Measurements from ENCODE around the gene GNPTAB.
"Not testable (repeated sequence)": the region's sequence is repeated elsewhere in the genome, so short reads cannot be mapped to it uniquely, and the experiment has no call there.

GNPTAB gene

GRCh38 chr12:101852998-101853397 lies 22.2 kb upstream of the GNPTAB start:
- DNase-seq (ENCODE audit: low read depth in 2 of 2), result no peak

DNA sequence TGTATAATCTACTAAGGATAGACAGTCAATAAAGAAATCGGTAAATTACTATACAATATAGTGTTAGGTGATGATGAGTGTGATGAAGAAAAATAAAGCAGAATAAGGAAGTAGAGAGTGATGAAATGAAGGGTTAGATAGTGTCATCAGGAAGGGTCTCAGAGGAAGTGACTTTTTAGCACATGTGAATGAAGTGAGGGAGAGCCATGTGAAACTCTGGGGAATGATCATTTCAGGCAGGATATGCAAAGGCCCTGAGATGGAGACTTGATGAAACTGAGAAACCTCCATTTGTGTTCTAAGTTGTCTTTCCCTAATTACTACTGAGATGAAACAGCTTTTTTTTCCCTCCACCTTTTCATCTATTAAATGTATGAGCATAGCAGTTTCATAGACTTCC lies 19.4 kb upstream of the GNPTAB start:
- no peak for DNase-seq (ENCODE audit: low read depth in 2 of 2)

- DNase-seq (ENCODE audit: low read depth in 2 of 2), result no peak
Measured at GRCh38 chr12:101847325-101847724, 16.6 kb upstream of the GNPTAB start.

DNA sequence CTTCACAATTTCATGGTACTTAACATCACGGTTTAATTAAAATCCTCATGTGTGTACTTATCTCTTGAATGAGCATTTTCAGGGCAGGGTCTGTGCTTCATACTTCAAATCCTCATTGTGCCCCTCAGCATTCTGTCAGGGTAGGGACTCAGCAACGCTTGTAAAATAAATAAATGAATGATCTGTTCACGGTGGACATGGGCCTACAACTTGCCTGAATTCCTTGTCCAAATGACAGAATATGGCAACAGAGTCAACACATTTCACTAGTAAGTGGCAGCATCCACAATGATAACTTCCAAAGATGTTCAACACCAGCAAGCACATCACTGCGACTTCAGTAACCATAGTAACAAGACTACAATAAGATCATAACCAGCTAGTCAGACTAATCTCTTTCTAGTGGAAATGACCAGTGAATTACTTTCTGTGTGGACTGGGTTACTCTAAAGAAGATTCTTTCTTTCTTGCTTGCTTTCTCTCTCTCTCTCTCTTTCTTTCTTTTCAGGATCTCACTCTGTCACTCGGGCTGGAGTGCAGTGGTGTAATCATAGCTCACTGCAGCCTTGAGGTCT lies 14.5 kb upstream of the GNPTAB start:
- no peak for DNase-seq (ENCODE audit: low read depth in 2 of 2)

DNA sequence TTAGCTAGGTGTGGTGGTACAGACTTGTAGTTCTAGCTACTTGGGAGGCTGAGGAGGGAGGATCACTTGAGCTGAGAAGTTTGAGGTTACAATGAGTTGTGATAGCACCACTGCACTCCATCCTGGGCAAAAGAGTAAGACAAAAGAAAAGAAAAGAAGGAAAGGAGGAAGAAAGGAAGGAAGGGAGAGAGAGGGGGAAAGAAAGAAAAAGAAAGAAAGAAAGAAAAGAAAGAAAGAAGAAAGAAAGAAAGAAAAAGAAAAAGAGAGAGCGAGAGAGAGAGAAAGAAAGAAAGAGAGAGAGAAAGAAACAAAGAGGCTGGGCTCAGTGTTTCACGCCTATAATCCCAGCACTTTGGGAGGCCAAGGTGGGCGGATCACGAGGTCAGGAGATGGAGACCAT lies 10.3 kb upstream of the GNPTAB start:
- DNase-seq (ENCODE audit: low read depth in 2 of 2), result no peak

- DNase-seq (ENCODE audit: low read depth in 2 of 2), result peak; percentile 44 to 47
Measured at GRCh38 chr12:101839324-101840283, 8.8 kb upstream of the GNPTAB start.

GRCh38 chr12:101838628-101839323 lies 8.0 kb upstream of the GNPTAB start:
- no peak for DNase-seq (ENCODE audit: low read depth in 2 of 2)

- DNase-seq (ENCODE audit: low read depth in 2 of 2), result no peak
Measured at GRCh38 chr12:101832030-101832429, 1.3 kb upstream of the GNPTAB start.

GRCh38 chr12:101829639-101830366 lies 956 bp downstream of the GNPTAB start:
- no peak for DNase-seq (ENCODE audit: low read depth in 2 of 2)

DNA sequence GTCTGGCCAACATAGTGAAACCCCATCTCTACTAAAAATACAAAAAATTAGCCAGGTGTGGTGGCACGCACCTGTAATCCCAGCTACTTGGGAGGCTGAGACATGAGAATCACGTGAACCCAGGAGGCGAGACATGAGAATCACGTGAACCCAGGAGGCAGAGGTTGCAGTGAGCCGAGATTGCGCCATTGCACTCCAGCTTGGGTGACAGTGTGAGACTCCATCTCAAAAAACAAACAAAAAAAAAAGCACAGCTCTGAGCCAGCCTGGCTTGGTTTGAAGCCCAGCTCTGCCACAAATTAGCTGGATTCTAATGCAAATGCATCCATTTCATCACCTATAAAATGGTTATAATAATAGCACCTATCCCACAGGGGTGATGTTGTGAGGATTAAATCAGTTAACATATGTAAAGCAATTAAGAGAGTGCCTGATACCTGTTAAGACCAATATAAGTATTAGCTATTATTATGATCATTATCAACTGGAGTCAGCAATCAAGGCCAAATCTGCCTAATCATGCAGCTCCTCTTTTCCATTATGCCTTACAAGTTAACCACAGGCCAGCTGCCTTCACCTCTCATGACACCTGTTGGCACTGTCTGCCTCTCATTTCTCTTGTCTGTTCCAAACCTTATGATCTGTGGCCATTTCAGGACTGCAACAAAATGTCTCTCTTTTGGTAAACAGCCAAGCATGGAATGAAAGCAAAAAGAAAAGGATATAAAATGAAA lies 2.1 kb downstream of the GNPTAB start:
- no peak for DNase-seq (ENCODE audit: low read depth in 2 of 2)

GRCh38 chr12:101826766-101827368 lies 3.9 kb downstream of the GNPTAB start:
- no peak for DNase-seq (ENCODE audit: low read depth in 2 of 2)

DNA sequence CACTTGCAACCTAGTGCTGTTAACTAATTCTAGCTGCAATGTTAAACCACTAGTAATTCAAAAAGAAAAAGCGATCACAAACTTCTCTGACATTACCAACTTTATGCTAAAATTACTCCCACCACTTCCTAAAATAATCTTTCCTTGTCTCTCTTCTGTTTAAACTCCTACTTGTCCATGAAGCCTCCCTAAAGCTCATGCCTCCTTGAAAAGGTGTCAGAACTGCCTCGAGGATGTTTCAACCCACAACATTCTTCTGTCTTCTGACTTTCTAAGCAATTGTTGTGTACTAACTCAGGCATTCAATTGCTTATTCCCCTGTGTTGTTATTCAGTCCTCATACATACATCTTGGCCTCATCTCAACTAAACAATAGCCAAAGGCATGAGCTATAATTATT lies 5.9 kb downstream of the GNPTAB start:
- DNase-seq (ENCODE audit: low read depth in 2 of 2), result no peak

DNA sequence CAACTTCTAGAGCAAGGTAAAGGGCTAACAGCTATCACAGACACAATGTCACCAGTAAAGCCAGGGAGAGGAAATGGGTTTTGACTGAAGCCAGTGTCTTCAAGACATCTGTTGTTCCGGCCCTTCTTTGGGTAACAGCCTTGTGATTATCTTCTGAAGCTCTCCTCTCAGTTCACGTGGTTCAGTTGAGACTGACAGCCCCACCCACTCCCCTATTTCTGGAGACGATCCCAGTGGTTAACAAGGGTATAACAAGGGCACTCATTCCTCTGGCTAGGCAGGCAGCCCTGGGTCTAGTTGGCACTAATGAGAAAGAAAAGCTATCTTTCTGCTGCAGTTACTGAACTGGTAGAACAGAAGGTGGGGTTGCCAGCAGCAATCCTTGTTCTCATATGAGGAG lies 6.9 kb downstream of the GNPTAB start:
- peak in 1 of 2 donors; percentile 20 for DNase-seq (ENCODE audit: low read depth in 2 of 2)

DNA sequence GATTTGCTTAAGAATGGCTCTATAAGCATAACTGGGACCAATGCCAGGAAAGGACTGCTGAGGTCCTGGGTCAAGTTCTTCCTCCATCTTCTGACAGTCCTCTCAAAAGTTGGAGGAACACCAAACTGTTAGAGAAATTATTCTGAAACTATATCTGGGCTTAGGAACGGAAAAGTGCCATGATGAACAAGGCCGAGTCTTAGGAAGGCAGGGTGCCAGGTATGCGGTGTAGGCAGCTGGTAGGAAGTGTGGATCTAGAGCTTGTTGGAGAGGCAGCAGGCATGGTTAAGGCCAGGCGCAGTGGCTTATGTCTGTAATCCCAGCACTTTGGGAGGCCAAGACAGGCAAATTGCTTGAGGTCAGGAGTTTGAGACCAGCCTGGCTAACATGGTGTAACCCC lies 7.7 kb downstream of the GNPTAB start:
- DNase-seq (ENCODE audit: low read depth in 2 of 2), result no peak

GRCh38 chr12:101819467-101819866 lies 11.3 kb downstream of the GNPTAB start:
- no peak for DNase-seq (ENCODE audit: low read depth in 2 of 2)

DNA sequence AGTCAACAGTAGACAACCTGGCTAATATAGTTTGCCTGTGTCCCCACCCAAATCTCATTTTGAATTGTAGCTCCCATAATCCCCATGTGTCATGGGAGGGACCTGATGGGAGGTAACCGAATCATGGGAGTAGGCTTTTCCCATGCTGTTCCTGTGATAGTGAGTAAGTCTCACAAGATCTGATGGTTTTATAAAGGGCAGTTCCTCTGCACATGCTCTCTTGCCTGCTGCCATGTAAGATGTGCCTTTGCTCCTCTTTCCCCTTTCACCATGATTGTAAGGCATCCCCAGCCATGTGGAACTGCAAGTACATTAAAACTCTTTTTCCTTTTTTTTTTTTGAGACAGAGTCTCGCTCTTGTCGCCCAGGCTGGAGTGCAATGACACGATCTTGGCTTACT lies 12.1 kb downstream of the GNPTAB start:
- DNase-seq (ENCODE audit: low read depth in 2 of 2), result not testable (repeated sequence)

DNA sequence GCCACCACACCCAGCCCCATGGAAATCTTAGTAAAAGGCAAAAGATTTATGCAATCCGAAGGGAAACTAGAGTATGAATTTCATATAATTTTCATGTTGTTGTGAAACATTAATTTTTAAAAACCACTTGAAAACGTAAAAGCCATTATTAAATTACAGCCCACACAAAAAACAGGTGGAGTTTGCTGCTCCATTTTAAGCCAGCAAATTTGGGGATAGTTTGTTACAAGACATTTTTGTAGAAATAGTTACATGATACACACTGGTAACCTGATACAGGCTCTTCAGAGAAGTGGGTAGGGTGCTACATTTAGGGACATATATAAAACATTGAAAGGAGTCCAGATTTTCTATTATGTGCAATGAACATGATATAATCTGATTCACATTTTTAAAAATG lies 17.6 kb downstream of the GNPTAB start:
- DNase-seq (ENCODE audit: low read depth in 2 of 2), result no peak

DNA sequence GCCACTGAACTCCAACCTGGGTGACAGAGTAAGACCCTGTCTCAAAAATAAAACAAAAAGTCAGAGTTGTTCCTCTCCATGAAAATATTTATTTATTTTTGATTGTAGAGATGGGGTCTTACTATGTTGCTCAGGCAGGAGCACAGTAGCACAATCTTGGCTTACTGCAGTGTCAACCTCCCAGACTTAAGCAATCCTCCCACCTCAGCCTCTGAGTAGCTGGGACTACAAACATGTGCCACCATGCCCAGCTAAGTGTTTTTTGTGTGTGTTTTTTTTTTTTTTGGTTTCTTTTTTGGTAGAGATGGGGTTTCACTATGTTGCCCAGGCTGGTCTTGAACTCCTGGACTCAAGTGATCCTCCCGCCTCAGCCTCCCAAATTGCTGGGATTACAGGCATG lies 18.0 kb downstream of the GNPTAB start:
- not testable (repeated sequence) for DNase-seq (ENCODE audit: low read depth in 2 of 2)

DNA sequence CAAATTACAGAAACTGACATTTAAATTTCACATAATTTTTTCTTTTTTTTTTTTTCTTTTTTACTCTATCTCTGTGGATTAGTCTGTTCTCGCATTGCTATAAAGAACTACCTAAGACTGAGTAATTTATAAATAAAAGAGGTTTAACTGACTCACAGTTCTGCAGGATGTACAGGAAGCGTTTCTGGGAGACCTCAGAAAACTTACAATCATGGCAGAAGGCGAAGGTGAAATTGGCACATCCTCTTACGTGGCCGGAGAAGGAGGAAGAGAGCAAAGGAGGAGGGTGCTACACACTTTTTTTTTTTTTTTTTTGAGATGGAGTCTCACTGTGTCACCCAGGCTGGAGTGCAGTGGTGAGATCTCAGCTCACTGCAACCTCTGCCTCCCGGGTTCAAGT lies 19.4 kb downstream of the GNPTAB start:
- DNase-seq (ENCODE audit: low read depth in 2 of 2), result not testable (repeated sequence)

- no peak for DNase-seq (ENCODE audit: low read depth in 2 of 2)
Measured at GRCh38 chr12:101809208-101809607, 21.6 kb downstream of the GNPTAB start.

- no peak for DNase-seq (ENCODE audit: low read depth in 2 of 2)
Measured at GRCh38 chr12:101806265-101806664, 24.5 kb downstream of the GNPTAB start.
